GM21367 (cell line): ENCODE results near the gene PIM3.

Experiments
- ATAC-seq: cut with Tn5 transposase; IDR thresholded peaks from one replicate; pipeline ENCODE4 v1.9.1; 2021; ENCODE audit not compliant: unreplicated experiment

PIM3 gene

DNA sequence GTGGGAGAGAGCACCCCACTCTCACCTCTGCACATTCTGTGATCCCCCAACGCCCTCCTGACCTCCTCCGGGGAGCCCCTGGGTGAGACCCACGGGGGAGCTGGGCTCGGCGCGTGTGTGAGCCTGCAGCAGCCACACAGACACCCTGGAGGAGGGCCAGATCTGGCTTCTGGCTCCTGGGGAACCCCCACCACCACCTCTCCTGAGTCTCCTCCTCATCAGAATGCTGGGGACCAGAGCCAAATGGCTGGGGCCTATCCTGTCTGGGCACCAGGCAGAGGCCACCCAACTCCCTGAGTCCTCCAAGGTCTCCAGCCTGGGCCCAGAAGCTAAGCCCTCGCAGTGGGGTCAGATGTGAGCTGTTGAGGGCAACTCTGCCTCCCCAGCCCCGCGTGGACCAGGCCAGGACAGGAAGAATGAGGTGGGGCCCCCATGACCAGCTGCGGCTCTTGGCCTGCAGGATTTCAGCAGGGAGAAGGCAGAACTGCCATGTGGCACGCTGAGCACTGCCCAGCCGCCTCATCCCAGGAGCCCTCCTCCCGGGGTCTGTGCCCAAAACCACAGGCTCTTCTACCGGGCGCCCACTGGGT lies 5.5 kb upstream of the PIM3 start:
- no peak for ATAC-seq

DNA sequence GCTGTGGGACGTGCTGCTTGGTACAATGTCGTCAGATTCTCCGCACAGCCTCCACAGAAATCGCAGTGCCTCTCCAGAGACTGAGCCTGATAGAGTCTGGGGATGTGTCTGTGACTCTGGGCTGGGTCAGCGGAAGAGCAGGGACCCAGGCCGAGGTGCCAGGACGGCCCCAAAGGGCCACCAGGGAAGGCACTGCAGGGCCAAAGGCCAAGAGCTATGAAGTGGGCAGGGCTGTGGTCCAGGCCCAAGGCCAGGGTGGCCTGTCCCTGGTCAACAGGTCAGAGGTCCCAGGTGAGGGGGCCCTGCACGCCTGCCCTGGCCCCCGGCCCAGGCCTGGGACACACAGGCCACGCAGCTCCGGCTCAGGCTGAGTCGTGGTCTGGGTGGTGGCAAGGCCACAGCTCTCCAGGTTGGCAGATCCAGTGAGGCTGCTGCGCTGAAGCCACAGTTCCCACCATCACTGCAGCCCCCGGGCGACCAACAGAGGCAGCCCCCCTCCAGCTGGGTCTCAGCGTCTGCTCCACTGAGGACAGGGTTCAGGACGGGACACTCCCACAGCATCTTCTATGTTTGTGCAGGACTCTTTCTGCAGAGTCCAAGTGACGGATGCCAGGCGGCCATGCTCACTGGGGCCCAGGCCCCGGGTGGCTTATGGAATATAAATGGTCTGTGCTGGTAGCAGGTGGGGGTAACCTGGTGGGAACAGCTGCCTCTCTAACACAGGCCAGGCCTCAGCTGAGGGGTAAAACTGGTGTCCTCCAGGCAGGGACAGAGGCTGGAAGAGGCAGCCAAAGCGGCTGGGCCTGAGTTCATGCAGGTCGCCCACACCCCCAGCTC lies 4.8 kb upstream of the PIM3 start:
- no peak for ATAC-seq

DNA sequence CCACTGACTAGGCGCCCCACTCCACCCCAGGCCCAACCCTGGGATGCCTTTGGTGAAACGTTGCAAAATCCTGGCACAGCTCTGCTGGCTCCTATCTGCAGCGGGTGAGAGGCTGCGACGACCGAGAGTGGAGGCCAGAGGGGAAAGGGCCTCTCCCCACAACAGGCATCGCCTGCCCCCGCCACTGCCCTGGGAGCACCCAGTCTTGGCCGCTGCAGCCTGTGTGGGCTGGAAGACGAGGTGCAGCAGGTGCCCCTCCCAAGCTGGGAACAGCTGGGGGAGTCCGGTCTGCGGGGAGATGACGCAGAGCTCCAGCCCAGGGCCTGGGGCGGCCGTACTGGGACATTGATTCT lies 4.2 kb upstream of the PIM3 start:
- ATAC-seq: no peak

DNA sequence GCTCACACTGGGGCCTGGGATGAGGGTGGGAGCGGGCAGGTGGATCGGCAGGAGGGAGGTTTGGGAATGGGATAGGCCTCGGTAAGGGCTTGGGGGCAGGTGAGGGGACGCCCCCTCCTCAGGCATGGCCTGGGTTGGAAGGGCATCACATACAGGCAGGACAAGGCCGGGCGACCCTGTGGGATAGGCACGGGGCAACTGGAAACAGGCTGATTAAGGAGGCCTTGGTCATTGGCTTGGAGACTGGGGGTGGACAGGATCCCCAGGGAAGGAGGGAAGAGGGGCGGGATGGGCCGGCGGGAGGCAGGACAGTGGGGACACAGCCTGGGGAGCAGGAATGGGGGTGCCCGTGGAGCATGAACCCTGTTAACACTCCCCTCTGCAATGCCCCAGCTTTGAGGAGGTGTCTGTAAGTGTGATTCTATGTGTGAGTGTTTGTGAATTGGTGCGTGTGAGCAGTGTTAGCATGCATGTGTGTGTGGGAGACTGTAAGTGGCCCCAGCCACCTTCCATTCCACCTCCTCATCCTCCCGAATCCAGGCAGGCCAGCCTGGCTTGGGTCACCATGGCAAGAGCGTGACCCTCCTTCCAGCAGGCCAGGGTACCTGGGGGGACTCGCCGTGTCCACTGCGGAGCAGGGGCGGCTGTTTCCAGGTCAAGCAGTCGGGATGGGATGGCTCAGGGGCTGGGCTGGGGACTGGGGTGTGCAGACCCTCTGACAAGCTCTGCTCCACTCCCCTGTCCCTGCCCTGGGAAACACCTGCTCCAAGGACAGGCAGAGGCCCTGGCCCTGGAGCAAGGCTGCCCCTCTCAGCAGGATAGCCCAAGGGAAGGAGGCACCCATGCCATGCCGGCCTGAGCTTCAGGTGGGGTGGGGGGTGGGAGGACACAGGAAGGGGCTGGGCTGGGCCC lies 3.4 kb upstream of the PIM3 start:
- ATAC-seq: no peak

DNA sequence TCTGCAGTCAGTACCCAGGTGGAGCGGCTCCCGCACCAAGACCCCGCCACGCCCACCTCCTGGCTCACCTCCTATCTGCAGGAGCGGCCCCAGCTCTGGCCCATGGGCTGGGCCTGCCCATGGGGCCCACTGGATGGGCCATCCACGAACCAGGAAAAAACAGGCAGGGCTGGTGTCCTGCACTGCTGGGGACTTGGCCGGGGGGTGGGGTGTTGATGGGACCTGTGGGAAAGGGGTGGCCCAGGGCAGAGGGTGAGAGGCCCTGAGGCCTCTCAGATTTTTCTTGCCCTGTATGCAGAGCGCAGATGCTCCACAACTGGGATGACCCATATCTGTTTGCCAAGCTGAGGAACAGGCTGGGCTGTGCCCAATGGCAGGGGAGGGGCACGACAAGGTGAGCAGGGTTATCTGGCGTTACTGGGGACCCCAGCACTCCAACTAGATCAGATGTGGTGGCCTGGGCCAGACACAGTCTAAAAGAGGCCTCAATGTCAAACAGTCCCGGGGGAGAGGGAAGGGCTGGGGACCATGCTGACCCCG lies 2.7 kb upstream of the PIM3 start:
- ATAC-seq: no peak

DNA sequence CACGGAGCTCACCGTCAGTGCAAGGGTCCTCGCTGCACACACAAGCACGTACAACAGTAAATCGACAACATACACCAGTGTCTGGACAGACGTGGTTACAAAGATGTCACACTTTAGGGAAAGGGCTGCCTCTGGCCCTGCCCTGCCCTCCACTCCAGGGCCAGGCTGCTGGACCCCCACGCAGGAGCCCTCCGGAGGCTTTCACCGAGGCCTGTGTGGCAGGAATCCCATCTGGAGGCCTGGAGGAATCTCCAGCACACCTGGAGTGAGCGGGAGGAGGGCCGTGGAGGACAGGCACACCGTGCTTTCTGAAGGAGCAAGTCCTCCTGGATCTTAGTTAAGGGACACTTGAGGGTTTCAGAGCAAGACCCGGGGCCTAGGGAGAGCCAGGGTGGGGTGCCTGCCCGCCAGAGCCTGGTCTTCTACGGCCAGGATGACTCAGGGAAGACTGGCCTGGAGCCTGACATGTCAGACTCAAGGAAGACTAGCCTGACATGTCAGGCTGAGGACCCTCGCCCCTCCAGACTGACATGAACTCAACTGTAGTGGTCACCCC lies 2.1 kb upstream of the PIM3 start:
- ATAC-seq: no peak

DNA sequence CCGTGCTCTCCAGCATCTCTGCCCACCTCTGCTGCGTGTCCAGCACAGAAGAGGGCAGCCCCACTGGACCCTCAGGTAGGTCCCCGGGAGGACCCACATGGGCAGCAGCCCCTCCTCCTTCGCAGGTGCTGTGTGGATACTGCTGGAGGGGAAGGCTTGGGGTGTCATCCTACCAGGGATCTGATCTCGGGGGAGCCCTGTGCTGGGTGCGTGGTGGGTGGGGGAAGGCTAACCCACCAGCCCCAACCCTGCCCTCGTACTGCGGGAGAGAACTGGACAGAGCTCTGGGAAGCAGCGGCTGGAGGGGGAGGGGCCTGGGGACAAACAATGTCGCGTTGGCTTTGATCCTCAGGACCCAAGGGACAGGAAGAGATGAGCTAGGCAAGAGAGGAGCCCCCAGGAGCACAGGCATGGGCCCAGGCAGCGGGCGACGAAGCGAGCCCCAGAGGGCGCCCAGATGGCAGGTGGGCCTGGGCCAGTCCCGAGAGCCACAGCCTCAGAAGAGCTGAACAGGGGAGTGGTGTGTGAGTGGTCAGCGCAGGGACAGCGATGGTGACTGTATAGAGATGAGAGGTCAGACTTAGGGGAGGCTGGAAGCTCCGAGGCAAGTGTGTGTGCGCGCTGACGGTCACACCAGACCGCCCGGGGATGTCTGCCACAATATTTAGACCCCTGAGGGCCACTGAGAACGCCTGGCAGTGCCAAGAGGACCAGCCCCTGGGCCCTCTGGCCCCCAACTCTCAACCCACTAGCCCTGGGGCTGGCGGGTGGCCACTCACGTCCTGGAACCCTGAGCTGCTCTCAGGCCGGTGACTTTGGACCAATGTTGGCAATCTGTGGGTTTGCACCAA lies 1.4 kb upstream of the PIM3 start:
- no peak for ATAC-seq

DNA sequence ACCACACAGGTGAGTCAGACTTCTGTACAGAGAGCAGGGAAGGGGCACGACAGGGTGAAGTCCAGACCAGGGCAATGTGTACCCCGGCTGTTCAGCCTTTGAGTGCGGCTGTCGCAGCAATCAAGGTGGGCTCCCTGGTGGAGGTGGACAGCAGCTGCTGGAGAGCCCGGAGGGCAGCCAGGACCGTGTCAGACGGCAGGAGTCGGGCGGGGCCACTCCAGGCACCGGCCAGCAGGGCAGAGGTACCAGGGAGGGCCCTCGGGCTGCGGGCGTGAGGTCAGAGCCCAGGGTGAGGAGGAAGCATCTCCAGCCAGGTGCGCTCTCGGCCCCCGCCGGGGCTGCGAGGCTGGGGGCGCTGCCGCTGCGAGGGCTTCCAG lies 802 bp upstream of the PIM3 start:
- no peak for ATAC-seq

DNA sequence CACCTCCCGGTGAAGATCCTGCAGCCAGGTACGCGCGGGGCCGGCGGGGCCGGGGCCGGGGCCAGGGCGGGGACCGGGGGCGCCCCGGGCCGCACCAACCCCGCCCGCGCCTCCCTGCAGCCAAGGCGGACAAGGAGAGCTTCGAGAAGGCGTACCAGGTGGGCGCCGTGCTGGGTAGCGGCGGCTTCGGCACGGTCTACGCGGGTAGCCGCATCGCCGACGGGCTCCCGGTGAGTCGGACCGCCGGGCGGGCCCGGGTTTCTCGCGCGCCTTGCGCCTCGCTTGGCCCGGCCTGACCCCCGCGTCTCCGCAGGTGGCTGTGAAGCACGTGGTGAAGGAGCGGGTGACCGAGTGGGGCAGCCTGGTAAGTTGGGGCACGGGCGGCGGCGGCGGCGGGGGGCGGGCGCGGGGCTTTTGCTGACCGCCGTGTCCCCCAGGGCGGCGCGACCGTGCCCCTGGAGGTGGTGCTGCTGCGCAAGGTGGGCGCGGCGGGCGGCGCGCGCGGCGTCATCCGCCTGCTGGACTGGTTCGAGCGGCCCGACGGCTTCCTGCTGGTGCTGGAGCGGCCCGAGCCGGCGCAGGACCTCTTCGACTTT lies 531 bp downstream of the PIM3 start:
- no peak for ATAC-seq

DNA sequence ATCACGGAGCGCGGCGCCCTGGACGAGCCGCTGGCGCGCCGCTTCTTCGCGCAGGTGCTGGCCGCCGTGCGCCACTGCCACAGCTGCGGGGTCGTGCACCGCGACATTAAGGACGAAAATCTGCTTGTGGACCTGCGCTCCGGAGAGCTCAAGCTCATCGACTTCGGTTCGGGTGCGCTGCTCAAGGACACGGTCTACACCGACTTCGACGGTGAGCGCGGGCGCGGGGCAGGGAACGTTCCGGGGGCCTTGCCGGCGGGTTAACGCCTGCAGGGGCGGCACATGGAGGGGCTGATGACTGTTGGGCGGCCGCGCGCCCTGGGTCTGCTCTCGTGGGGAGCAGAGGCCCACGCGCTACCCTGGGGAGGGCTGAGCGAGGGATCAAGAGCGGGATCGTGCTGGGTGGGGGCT lies 1.0 kb downstream of the PIM3 start:
- ATAC-seq: no peak

DNA sequence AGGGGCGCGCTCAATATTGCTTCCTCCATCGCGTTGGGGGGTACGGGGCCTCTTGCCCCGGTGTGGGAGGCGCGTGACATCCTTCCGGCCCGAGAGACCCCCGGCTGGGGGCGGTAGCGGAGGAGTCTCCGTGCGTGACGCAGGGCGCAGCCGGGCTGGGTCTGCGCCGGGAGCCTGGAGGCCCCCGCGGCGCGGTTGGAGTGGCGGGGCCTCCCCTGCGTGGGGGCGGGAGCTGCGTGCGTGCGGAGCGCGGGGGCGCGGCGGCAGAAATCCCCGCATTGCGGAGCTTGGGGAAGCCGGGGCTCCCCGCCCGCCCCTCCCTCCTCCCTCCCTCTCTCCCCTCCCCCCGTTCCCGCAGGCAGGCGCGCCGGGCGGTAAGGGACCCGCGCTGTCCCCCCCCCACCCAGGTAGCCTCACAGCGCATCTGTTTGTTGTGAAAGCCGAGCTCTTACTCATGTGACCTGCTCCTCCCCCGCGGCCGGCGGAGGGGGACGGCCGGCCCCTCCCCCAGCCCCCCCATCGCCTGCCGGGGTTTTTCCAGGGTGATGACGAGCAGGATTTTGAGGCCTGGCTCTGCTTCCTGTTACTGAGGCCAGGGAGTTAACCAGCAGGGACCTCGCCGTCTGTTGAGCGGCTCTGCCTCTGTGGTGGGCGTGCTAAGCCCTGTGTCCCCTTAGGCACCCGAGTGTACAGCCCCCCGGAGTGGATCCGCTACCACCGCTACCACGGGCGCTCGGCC lies 1.6 kb downstream of the PIM3 start:
- no peak for ATAC-seq

DNA sequence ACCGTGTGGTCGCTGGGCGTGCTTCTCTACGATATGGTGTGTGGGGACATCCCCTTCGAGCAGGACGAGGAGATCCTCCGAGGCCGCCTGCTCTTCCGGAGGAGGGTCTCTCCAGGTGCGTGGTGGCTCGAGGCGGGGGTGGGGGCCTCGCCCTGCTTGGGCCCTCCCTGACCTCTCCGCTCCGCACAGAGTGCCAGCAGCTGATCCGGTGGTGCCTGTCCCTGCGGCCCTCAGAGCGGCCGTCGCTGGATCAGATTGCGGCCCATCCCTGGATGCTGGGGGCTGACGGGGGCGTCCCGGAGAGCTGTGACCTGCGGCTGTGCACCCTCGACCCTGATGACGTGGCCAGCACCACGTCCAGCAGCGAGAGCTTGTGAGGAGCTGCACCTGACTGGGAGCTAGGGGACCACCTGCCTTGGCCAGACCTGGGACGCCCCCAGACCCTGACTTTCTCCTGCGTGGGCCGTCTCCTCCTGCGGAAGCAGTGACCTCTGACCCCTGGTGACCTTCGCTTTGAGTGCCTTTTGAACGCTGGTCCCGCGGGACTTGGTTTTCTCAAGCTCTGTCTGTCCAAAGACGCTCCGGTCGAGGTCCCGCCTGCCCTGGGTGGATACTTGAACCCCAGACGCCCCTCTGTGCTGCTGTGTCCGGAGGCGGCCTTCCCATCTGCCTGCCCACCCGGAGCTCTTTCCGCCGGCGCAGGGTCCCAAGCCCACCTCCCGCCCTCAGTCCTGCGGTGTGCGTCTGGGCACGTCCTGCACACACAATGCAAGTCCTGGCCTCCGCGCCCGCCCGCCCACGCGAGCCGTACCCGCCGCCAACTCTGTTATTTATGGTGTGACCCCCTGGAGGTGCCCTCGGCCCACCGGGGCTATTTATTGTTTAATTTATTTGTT lies 2.4 kb downstream of the PIM3 start:
- no peak for ATAC-seq

DNA sequence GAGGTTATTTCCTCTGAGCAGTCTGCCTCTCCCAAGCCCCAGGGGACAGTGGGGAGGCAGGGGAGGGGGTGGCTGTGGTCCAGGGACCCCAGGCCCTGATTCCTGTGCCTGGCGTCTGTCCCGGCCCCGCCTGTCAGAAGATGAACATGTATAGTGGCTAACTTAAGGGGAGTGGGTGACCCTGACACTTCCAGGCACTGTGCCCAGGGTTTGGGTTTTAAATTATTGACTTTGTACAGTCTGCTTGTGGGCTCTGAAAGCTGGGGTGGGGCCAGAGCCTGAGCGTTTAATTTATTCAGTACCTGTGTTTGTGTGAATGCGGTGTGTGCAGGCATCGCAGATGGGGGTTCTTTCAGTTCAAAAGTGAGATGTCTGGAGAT lies 3.1 kb downstream of the PIM3 start:
- ATAC-seq: no peak

DNA sequence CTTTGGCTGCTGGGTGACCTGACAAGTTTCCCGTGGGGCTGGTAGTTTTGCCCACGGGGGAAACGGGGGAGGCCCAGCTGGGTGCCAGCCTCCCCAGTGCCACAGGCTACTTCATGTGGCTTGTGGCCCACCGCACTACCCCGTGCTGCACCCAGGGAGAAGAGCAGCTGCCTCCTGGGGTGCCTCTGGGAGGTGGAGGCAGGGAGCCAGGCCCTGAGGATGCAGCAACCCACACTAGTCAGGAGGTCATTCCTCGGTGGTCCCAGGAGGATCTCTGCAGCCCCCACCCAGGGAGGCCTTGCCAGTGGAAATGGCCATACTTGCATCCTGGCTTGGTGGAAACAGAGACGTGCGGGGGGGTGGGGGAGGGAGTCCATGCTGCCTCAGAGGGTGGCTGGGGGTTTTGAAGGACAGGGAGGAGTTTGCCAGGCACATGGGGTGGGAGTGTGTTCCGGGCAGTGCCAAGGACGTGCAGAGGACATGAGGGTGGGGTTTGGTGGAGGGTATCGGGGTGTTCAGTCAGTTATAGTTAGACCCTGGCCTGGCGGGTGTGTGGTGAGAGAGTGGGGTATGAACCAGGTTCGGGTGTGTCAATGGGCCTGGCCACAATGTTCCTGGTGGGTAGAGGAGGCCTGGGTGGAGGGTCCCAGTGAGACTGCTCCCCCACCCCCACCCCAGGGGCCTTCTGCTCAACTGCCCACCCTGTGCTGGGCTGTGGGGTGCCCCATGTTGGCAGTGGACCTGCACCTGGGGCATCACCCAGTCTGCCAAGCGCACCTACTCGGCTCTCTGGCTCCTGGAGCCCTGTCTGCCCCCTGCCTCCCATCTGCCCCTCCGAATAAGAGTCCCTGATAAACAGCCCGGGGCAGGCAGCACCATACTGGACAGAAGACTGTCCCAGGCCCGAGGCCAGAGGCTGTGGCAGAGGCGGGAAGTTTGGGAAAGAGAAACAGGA lies 3.8 kb downstream of the PIM3 start:
- no peak for ATAC-seq

DNA sequence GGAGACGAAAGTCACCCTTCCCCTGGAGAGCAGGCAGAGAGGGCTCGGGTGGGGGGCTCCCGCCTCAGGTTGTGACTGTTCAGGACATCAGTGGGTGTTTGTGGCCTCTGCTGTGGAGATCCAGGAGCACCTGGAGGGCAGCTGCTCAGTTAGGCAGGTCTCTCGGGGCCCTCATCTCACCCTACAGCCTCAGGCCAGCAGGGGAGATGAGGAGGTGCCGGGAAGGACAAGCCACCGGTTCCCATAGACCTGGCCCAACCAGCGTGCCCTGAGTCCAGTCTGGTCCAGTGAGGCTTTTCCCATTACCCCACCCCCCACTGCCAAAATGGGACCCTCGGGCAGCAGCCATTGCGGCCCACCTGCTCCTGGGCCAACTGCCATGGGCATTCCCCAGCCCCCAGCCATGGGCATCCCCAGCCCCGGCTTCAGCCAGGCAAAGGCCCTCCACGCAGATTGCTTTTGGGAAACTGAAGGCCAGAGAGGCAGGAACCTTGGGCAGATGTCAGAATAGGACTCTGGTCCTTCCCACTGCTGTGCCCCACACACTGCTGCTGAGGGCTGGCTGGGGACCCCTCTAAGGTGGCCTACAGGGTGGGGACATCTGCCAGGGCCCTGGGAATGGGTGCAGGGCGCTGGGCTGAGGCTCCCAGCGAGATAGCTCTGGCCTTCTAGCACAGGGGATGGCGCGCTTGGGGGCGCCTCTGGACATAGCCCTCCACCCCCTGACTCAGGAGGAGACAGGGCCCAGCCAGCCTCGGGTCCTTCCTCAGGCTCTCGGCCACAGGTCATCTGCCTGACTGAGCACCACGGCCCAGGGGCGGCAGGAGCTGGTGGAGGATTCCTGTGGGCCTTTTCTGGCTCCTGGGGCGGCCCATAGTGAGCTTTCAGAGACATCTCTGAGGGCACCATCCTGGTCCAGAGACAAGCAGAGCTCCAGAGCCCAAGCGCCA lies 4.8 kb downstream of the PIM3 start:
- no peak for ATAC-seq
